ENCODE measurements around the gene PIK3C2G.

- TF ChIP-seq TP53 (CRISPR knock-in tag; IDR thresholded peaks at IDR 0.05) (no peak), CTCF (IDR thresholded peaks at IDR 0.05) (no peak)
These were observed 107.3 kb downstream of the PIK3C2G start for GRCh38 chr12:18368594-18368993.
